ENCODE data around the gene NRXN2. TPM values are rescaled to one million over a fixed set of nuclear protein-coding genes. Genes with fewer than 3 reads are reported as not detected.

NRXN2 gene
- total and polyA plus RNA-seq, 2 of the 13 experiments (the other 11 are each of a cell fraction or from before 2014, with no cell fraction given), result not detected

GRCh38 chr11:64571410-64572091 is 151.4 kb downstream of the NRXN2 start (continued):
- TF ChIP-seq ZNF235 (CRISPR knock-in tag; IDR thresholded peaks at IDR 0.05; ENCODE audit: borderline replicate concordance), result no peak
- TF ChIP-seq, protein P1, sequence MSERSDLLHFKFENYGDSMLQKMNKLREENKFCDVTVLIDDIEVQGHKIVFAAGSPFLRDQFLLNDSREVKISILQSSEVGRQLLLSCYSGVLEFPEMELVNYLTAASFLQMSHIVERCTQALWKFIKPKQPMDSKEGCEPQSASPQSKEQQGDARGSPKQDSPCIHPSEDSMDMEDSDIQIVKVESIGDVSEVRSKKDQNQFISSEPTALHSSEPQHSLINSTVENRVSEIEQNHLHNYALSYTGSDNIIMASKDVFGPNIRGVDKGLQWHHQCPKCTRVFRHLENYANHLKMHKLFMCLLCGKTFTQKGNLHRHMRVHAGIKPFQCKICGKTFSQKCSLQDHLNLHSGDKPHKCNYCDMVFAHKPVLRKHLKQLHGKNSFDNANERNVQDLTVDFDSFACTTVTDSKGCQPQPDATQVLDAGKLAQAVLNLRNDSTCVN (CRISPR knock-in tag; IDR thresholded peaks at IDR 0.05; ENCODE audit: borderline replicate concordance), result no peak
- TF ChIP-seq RNF2 (conservative IDR thresholded peaks at IDR 0.05; ENCODE audit: low read depth), result no peak
- peak; percentile 23; the same call in 1 of the 2 replicates for TF ChIP-seq SAP130 (CRISPR knock-in tag; IDR thresholded peaks at IDR 0.05; ENCODE audit: low read depth)
- no peak for TF ChIP-seq IRF2 (CRISPR knock-in tag; IDR thresholded peaks at IDR 0.05)
- TF ChIP-seq UBTF (CRISPR knock-in tag; IDR thresholded peaks at IDR 0.05), result 0 out of 2 replicates have a peak, but pooled peaks have one; percentile 12
- TF ChIP-seq, protein P2, sequence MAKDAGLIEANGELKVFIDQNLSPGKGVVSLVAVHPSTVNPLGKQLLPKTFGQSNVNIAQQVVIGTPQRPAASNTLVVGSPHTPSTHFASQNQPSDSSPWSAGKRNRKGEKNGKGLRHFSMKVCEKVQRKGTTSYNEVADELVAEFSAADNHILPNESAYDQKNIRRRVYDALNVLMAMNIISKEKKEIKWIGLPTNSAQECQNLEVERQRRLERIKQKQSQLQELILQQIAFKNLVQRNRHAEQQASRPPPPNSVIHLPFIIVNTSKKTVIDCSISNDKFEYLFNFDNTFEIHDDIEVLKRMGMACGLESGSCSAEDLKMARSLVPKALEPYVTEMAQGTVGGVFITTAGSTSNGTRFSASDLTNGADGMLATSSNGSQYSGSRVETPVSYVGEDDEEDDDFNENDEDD (CRISPR knock-in tag; IDR thresholded peaks at IDR 0.05; ENCODE audit: borderline replicate concordance), result no peak
- peak; percentile 84 for TF ChIP-seq RAD51 (IDR thresholded peaks at IDR 0.05; ENCODE audit: borderline replicate concordance)
- TF ChIP-seq KDM5B (CRISPR knock-in tag; IDR thresholded peaks at IDR 0.05; ENCODE audit: borderline replicate concordance), result no peak
- TF ChIP-seq SOX5 (CRISPR knock-in tag; IDR thresholded peaks at IDR 0.05; ENCODE audit: borderline replicate concordance), result peak; percentile 16; the same call in 1 of the 2 replicates
- TF ChIP-seq, protein P3, sequence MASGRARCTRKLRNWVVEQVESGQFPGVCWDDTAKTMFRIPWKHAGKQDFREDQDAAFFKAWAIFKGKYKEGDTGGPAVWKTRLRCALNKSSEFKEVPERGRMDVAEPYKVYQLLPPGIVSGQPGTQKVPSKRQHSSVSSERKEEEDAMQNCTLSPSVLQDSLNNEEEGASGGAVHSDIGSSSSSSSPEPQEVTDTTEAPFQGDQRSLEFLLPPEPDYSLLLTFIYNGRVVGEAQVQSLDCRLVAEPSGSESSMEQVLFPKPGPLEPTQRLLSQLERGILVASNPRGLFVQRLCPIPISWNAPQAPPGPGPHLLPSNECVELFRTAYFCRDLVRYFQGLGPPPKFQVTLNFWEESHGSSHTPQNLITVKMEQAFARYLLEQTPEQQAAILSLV (CRISPR knock-in tag; IDR thresholded peaks at IDR 0.05; ENCODE audit: borderline replicate concordance), result no peak
- TF ChIP-seq FOXA3 (CRISPR knock-in tag; IDR thresholded peaks at IDR 0.05), result no peak
- TF ChIP-seq HNRNPL (IDR thresholded peaks at IDR 0.05; ENCODE audit: low read depth, low read length), result no peak
- TF ChIP-seq TCF7 (IDR thresholded peaks at IDR 0.05; ENCODE audit: low read depth), result no peak
